Erythroblast (primary cell): ENCODE measurements around the gene COPS4.

ENCODE experiments used
- GATA1 ChIP-seq: IDR thresholded peaks from 2 replicates; pipeline ENCODE4 v1.6.1; 2011; ENCODE audit warnings: low read depth, mild to moderate bottlenecking, control low read depth, low read length, moderate library complexity
- POLR2A ChIP-seq: IDR thresholded peaks from 2 replicates; pipeline ENCODE4 v1.6.1; 2011; ENCODE audit warnings: mild to moderate bottlenecking, low read length

GRCh38 chr4:83082777-83083176, 47.8 kb downstream of the COPS4 start:
- TF ChIP-seq POLR2A, result no peak
- no peak for TF ChIP-seq GATA1
